H1 (cell line): ENCODE data around the gene ZDHHC11. TPM values are rescaled to one million over a fixed set of nuclear protein-coding genes. Genes with fewer than 3 reads are reported as not detected.

Source experiments
- BRCA1 ChIP-seq: IDR thresholded peaks from 2 replicates; pipeline ENCODE4 v1.6.1; 2012; ENCODE audit warnings: low read depth, low read length, improper control_type of control experiment
- GTF2F1 ChIP-seq: IDR thresholded peaks from 2 replicates; pipeline ENCODE4 v1.6.1; 2012; ENCODE audit warnings: low read depth, low read length, improper control_type of control experiment, borderline replicate concordance
- MAFK ChIP-seq: IDR thresholded peaks from 2 replicates; pipeline ENCODE4 v1.6.1; 2012; ENCODE audit warnings: low read depth, mild to moderate bottlenecking, improper control_type of control experiment, low read length
- POLR2AphosphoS5 ChIP-seq: IDR thresholded peaks from 2 replicates; pipeline ENCODE4 v1.6.1; 2011; ENCODE audit warnings: low read depth, low read length
- TAF1 ChIP-seq: IDR thresholded peaks from 2 replicates; pipeline ENCODE4 v1.6.1; 2011; ENCODE audit warnings: mild to moderate bottlenecking, low read depth, low read length
- TCF12 ChIP-seq: IDR thresholded peaks from 2 replicates; pipeline ENCODE4 v1.6.1; 2011; ENCODE audit warnings: low read depth, mild to moderate bottlenecking, low read length
- polyA plus RNA-seq, 7 experiments: library from polyadenylated mRNA; depleted of rRNA in 3 of 7; stranded (reverse) in 5 of 7; unstranded in 2 of 7; fragments of >200 nt in 5 of 7; fragments of 200-250 nt in 2 of 7; gene quantifications; 1 replicate in 5 of 7; 2 replicates in 1 of 7; 4 replicates in 1 of 7; pipeline versions ENCODE4 v1.2.1 to v1.2.3, GENCODE V29; 2011 to 2013; ENCODE audit warnings: missing spikeins in 2 of 7, mixed read lengths in 2 of 7
- total RNA-seq: library from RNA; stranded (reverse); fragmentation: NEBNext Ultra II Directional; extraction: Animal tissue kit (Norgen Biotek cat#: 25700); gene quantifications from 2 replicates; pipeline ENCODE4 v1.2.1, GENCODE V29; 2021
- TF ChIP-seq, protein P1 (sequence below): IDR thresholded peaks from 2 replicates; pipeline ENCODE4 v1.6.1; 2011; ENCODE audit warnings: low read length, improper control_type of control experiment
- TF ChIP-seq, protein P2 (sequence below): fragments of 300-600 bp; sonication (generic); IDR thresholded peaks from 2 replicates; pipeline ENCODE4 v1.7.1; 2012; ENCODE audit warnings: low read length, moderate library complexity, mild to moderate bottlenecking, inconsistent platforms; ENCODE audit not compliant: insufficient replicate concordance

Gene ZDHHC11
- total and polyA plus RNA-seq, 2 of the 8 experiments (the other 6 are each of a cell fraction or from before 2014, with no cell fraction given), result 4.7 to 16.6 TPM

DNA sequence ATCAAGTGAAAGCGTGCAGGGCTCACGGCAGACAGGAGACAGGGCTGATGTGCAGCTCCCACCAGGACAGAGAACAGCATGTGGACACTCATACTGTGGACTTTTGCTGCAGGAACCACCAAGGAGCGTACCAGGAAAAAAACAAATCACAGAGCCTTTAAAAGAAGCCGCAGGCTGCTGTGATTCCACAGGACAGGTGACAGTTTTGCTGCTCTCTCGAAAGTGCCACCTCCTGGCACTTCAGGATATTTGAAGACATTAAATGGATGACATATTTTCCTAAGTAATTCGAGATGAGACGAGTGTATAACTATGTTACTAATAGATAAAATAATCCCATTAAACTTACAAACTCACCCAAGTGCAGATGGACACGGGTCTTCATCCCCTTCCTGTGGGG, 29.3 kb downstream of the ZDHHC11 start (continued):
- TF ChIP-seq, protein P1, sequence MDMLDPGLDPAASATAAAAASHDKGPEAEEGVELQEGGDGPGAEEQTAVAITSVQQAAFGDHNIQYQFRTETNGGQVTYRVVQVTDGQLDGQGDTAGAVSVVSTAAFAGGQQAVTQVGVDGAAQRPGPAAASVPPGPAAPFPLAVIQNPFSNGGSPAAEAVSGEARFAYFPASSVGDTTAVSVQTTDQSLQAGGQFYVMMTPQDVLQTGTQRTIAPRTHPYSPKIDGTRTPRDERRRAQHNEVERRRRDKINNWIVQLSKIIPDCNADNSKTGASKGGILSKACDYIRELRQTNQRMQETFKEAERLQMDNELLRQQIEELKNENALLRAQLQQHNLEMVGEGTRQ, result no peak
- TF ChIP-seq BRCA1 (no peak), TAF1 (no peak), MAFK (no peak), POLR2AphosphoS5 (no peak), GTF2F1 (no peak), TCF12 (no peak)
- TF ChIP-seq, protein P2, sequence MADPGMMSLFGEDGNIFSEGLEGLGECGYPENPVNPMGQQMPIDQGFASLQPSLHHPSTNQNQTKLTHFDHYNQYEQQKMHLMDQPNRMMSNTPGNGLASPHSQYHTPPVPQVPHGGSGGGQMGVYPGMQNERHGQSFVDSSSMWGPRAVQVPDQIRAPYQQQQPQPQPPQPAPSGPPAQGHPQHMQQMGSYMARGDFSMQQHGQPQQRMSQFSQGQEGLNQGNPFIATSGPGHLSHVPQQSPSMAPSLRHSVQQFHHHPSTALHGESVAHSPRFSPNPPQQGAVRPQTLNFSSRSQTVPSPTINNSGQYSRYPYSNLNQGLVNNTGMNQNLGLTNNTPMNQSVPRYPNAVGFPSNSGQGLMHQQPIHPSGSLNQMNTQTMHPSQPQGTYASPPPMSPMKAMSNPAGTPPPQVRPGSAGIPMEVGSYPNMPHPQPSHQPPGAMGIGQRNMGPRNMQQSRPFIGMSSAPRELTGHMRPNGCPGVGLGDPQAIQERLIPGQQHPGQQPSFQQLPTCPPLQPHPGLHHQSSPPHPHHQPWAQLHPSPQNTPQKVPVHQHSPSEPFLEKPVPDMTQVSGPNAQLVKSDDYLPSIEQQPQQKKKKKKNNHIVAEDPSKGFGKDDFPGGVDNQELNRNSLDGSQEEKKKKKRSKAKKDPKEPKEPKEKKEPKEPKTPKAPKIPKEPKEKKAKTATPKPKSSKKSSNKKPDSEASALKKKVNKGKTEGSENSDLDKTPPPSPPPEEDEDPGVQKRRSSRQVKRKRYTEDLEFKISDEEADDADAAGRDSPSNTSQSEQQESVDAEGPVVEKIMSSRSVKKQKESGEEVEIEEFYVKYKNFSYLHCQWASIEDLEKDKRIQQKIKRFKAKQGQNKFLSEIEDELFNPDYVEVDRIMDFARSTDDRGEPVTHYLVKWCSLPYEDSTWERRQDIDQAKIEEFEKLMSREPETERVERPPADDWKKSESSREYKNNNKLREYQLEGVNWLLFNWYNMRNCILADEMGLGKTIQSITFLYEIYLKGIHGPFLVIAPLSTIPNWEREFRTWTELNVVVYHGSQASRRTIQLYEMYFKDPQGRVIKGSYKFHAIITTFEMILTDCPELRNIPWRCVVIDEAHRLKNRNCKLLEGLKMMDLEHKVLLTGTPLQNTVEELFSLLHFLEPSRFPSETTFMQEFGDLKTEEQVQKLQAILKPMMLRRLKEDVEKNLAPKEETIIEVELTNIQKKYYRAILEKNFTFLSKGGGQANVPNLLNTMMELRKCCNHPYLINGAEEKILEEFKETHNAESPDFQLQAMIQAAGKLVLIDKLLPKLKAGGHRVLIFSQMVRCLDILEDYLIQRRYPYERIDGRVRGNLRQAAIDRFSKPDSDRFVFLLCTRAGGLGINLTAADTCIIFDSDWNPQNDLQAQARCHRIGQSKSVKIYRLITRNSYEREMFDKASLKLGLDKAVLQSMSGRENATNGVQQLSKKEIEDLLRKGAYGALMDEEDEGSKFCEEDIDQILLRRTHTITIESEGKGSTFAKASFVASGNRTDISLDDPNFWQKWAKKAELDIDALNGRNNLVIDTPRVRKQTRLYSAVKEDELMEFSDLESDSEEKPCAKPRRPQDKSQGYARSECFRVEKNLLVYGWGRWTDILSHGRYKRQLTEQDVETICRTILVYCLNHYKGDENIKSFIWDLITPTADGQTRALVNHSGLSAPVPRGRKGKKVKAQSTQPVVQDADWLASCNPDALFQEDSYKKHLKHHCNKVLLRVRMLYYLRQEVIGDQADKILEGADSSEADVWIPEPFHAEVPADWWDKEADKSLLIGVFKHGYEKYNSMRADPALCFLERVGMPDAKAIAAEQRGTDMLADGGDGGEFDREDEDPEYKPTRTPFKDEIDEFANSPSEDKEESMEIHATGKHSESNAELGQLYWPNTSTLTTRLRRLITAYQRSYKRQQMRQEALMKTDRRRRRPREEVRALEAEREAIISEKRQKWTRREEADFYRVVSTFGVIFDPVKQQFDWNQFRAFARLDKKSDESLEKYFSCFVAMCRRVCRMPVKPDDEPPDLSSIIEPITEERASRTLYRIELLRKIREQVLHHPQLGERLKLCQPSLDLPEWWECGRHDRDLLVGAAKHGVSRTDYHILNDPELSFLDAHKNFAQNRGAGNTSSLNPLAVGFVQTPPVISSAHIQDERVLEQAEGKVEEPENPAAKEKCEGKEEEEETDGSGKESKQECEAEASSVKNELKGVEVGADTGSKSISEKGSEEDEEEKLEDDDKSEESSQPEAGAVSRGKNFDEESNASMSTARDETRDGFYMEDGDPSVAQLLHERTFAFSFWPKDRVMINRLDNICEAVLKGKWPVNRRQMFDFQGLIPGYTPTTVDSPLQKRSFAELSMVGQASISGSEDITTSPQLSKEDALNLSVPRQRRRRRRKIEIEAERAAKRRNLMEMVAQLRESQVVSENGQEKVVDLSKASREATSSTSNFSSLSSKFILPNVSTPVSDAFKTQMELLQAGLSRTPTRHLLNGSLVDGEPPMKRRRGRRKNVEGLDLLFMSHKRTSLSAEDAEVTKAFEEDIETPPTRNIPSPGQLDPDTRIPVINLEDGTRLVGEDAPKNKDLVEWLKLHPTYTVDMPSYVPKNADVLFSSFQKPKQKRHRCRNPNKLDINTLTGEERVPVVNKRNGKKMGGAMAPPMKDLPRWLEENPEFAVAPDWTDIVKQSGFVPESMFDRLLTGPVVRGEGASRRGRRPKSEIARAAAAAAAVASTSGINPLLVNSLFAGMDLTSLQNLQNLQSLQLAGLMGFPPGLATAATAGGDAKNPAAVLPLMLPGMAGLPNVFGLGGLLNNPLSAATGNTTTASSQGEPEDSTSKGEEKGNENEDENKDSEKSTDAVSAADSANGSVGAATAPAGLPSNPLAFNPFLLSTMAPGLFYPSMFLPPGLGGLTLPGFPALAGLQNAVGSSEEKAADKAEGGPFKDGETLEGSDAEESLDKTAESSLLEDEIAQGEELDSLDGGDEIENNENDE, result no peak
